HuH-7.5 (cell line): ENCODE measurements around the gene LIM2.

ENCODE experiments used
- DNase-seq: peaks from one replicate; pipeline ENCODE4 v3.0.0; 2011; ENCODE audit warnings: low spot score

The LIM2 gene

DNA sequence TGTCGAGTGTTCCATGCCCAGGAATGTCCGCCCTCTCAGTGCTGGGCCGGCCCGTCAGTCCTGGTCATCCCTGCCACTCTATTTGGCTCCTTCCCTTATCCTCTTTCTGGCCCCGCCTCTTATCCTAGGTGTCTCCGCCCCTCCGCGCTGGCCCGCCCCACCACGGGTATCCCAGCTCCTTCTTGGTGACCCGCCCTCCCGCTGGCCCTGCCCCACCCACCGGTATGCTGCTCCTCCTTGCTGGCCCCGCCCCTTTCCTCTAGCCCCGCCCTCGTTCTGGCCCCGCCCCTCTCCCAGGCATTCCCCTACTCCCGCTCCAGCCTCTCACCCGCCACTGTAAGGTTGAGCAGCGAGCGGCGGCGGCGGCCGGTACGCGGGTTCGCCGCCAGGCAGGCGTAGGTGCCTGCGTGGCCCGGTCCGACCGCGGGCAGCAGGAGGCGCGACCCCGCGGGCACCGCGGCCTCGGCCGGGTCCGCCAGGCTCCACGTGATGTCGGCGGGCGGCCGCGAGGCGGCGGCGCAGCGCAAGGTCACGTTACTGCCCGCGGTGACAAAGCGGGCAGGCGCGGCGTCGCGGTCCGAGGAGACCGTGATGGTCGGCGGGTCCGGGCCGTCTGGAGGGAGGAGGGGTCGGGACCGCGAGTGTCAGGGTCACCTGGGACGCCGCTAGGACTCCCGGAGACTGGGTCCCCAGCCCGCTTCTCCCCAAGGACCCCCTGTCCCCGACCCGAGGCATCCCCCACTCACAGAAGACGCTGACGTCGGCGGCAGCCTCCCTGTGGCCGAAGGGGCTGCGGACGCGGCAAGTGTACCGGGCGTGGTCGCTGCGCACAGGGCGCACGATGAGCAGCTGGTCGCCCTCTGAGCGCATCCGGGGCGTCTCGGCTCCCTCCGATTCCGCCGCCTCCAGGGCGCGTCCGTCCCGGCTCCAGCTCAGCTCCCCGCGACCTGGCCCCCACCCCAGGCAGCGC is 47.8 kb downstream of the LIM2 start:
- DNase-seq = peak; percentile 94

DNA sequence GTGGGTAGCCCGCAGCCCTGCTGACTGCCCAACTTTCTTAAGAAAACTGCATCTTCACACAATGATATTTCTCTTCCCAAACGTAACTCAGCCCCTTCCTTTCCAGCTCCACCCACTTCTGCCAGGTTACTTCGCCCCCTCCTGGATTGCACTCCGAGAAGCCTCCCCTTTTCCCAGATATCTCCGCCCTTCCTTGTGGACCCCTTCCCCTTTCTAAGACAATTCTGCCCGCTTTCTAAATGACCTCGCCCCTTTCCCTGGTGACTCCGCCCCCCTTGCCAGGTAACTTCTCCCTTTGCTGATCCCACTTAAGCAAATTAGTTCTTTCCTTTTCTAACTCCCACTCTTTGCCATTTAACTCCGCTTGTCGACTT is 48.5 kb downstream of the LIM2 start:
- no peak for DNase-seq

DNA sequence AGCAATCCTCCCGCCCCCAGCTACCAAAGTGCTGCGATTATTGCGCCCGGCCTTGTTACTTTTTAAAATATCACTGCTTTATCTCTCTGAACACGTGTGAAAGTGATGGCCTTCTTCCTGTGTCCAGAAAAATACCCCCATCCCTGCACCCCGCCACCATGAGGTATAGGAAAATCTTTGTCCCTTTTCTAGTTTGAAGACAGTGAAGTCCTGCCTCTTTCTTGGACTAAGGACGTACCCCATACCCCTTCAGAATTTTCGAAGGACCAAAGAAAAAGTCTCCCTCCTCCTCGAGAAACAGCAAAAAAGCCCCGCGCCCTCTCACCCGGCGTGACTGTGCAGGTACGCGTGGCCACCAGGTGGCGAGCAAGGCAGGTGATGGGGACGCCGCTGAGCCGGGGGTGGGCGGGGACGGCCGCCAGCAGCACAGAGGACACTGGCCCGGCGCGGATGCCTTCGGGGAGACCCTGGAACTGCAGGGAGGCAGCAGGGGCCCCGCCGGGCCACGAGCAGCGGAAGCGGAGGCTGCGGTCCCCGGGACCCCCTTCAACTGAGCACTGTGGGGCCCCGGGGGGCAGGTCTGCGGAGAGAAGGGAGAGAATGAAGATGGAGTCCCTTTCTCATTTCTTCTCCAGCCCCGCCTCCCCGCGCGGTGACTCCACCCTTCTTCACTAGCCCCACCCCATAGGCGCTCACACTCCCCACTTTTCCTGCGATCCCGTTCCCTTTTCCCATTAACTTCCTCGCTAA is 49.0 kb downstream of the LIM2 start:
- DNase-seq = peak; percentile 96

DNA sequence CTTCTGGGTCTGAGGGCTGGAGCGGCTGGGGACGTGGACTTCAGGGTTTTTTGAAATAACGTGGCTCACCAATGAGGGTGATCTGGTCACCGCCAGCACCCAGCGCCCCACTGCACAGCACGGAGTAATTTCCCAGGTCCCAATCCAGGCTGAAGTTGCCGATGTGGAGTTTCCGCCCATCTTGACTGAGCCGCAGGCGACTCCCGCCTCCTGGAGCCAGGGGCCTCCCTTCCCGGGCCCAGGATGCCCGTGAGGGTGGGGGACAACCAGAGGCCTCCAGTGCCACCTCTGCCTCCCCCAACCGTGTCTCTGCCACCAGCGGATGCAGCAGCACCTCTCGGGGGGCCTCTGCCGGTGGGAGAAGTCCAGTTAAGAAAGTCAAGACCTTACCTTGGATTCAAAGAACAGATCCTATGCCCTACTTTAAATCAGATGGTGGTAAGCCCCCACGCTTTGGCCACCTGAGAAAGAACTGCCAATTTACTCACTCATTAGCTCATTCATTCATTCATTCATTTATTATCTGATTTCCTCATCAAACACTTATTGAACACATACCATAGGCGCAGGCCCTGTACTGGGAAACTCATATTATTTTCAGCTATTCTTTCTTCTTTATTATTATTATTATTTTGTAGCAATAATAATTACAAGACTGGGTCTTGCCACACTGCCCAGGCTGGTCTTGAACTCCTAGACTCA is 49.8 kb downstream of the LIM2 start:
- no peak for DNase-seq

DNA sequence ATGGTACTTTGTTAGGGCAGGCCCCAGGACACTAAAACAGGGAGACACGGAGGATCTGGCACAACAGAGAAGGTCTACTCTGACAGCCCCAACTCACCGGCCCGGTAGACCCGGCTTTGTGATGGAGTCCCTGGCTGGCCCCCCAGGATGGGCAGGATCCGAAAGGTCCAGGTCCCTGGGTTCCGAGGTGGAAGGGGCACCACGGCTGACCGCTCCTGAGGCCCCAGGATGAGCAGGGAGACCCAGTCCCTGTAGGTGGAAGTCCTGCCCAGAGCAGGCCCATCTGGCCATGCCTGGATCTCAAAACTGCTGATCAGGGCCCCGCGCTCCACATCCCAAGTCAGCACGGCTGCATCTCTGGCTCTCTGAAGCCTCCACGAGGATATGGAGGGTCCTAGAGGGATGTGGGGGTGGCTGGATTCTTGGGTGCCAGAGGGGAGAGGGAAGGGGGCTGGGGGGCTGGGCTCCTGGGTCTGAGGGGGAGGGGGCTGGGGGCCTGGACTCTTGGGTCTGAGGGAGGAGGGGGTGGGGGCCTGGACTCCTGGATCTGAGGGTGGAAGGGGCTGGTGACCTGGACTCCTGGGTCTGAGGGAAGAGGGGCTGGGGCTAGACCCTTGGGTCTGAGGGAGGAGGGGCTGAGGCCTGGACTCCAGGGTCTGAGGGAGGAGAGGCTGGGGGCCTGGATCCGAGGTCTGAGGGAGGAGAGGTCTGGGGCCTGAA is 50.5 kb downstream of the LIM2 start:
- DNase-seq = no peak

DNA sequence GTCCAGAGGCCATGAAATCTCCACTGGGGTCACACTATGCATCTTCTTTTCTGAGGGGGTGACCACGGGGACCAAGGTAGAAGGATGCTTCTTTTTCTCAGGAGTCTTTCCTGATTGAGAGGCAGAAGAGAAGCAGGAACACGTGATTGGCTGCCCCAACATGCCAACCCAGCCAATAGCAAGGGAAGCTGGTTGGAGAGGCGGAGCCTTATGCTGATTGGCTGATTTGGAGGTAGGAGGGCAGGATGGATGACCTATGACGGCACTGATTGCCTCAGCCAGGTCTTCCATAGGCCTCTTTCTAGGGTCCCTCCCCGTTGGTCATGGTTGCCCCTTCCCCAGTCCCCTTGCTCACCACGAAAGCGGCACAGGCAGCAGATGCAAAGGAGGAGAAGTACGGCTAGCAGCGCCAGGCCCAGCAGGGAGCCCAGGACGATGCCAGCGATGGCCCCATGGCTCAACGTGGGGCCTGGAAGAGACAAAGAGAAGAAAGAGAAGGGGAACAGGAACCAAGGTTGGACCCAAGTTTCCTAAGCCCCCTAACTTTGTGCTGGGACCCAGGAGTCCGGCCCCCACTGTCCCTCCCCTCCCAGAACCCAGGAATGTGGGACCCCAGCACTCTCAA is 53.8 kb downstream of the LIM2 start:
- DNase-seq = no peak

DNA sequence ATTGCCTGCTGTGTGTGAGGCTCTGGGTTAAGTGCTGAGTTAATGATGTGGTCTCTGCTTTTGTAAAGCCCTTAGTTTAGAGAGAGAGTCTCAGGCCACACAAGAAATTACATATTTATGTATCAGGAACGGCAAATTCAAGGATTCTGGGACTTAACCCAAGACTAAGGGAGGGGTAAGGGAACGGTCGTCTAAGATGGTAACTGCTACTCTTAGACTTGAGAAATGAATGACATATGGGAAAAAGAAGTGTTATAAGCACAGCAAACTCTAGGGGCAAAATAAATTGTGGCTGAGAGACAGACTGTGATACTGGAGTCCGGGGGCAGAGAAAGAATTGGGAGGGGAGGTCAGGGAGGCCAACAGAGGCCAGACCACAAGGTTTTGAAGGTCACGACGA is 56.1 kb downstream of the LIM2 start:
- DNase-seq = no peak

DNA sequence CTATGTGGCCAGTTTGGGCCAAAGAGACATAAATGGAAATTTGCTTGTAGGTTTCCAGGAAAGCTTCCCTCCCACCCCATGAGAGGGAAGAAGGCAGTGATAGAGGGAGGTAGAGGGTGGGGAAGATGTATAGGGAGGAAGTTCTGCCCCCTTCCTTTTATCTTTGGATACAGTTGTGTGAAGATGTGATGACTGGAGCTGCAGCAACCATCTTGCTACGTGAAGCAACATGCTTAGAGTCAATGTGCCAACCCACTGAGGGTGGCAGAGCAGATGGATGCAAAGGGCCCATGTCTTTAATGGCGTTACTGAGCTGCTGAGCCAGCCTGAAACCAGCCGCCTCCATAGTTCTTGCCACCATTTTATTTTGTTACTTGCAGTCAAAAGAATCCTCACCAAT is 56.6 kb downstream of the LIM2 start:
- no peak for DNase-seq

DNA sequence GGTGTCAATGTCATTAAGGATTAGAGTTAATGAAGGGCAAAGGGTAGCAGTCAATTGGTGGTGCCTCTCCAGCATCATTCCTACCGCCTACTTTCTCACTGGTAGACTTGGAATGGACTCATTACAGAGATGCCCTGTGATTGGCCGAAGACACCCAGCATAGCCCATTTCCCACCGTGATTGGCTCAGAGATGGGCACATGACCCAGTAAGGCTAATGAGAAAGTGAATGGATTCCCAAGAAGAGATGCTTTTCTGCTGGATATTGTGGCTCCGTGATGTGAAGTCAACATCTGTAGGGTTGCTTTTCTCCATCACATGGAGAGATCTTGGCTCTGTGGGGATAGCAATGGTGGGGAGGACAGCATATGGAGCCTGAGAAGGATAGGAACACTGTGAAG is 57.4 kb downstream of the LIM2 start:
- DNase-seq = no peak
